GM03348 (cell line): ENCODE measurements around the gene HS2ST1.

Source experiments
- DNase-seq: peaks from one replicate; pipeline ENCODE4 v3.0.0; 2012; ENCODE audit warnings: low spot score

The HS2ST1 gene

GRCh38 chr1:87140831-87141540, 226.6 kb downstream of the HS2ST1 start:
- DNase-seq: peak; percentile 31

GRCh38 chr1:87141556-87141955, 227.1 kb downstream of the HS2ST1 start:
- no peak for DNase-seq

- DNase-seq: no peak
These were observed 229.1 kb downstream of the HS2ST1 start for GRCh38 chr1:87143413-87144135.

- DNase-seq: no peak
These were observed 230.0 kb downstream of the HS2ST1 start for GRCh38 chr1:87144316-87144895.

- DNase-seq: no peak
These were observed 230.5 kb downstream of the HS2ST1 start for GRCh38 chr1:87144981-87145380.

GRCh38 chr1:87146538-87146937, 232.1 kb downstream of the HS2ST1 start:
- no peak for DNase-seq

GRCh38 chr1:87146986-87147385, 232.6 kb downstream of the HS2ST1 start:
- DNase-seq: no peak

GRCh38 chr1:87147851-87148250, 233.4 kb downstream of the HS2ST1 start:
- no peak for DNase-seq

- no peak for DNase-seq
These were observed 234.2 kb downstream of the HS2ST1 start for GRCh38 chr1:87148661-87149060.

GRCh38 chr1:87149241-87150041, 235.0 kb downstream of the HS2ST1 start:
- DNase-seq: peak; percentile 77

- no peak for DNase-seq
These were observed 235.7 kb downstream of the HS2ST1 start for GRCh38 chr1:87150143-87150542.

- no peak for DNase-seq
These were observed 237.3 kb downstream of the HS2ST1 start for GRCh38 chr1:87151500-87152421.

GRCh38 chr1:87154384-87154783, 239.9 kb downstream of the HS2ST1 start:
- no peak for DNase-seq

GRCh38 chr1:87155170-87155569, 240.7 kb downstream of the HS2ST1 start:
- no peak for DNase-seq

GRCh38 chr1:87155648-87156047, 241.2 kb downstream of the HS2ST1 start:
- no peak for DNase-seq

- no peak for DNase-seq
These were observed 241.7 kb downstream of the HS2ST1 start for GRCh38 chr1:87156124-87156523.

GRCh38 chr1:87159378-87159915, 245.0 kb downstream of the HS2ST1 start:
- DNase-seq: no peak
